ENCODE data around the gene GAREM1.

GRCh38 chr18:32262092-32262491 is 208.6 kb downstream of the GAREM1 start:
- no peak for TF ChIP-seq CTCF (IDR thresholded peaks at IDR 0.05; ENCODE audit: low read depth, low read length, missing input control)
- TF ChIP-seq TAF1 (conservative IDR thresholded peaks at IDR 0.05): no peak
- TF ChIP-seq ZBTB33 (IDR thresholded peaks at IDR 0.05): no peak
- no peak for TF ChIP-seq JUND (IDR thresholded peaks at IDR 0.05)
- TF ChIP-seq REST (IDR thresholded peaks at IDR 0.05): no peak
